ENCODE measurements around the gene TRAF4.

TRAF4 gene

GRCh38 chr17:28796062-28796461 lies 52.3 kb downstream of the TRAF4 start:
- no peak for DNase-seq

All from CD4-positive, alpha-beta T cell treated with Interleukin-10 for 1 hour (primary cell).